ENCODE measurements around the gene GRID1. TPM values are rescaled to one million over a fixed set of nuclear protein-coding genes. Genes with fewer than 3 reads are reported as not detected.

GRID1 gene
- total RNA-seq, 4 donors from 2014 or later, result 0.03 to 2.7 (median 0.49) TPM

DNA sequence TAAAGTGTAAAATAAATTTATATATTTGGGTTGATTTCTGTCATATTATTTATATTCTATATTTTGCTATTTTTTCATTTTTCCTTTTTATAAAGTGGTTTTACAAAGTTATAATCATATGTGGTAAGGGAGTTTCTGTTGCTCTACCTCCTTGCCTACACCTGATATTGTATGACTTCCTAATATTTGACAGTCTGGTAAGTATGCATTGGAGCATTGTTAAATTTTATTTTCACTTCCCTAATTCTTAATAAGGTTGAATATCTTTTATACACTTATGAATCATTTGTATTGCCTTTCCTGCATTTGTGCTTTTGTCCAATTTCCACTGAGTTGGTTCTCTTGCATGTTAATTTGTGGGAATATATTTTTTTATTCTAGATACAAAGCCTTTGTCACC is 492.4 kb downstream of the GRID1 start:
- intact Hi-C loops (cut with DNase I), result no loop called here
- Histone ChIP-seq H3K36me3 (no peaks in the 10 kb centered on the region), H3K4me3 (no peak overlapping the region), H3K9me3 (no peaks in the 10 kb centered on the region), H3K4me1 (no peaks in the 10 kb centered on the region), H3K27me3 (no peaks in the 10 kb centered on the region), H3K27ac (no peak overlapping the region)
- DNase-seq, result no peak
- TF ChIP-seq POLR2A (IDR thresholded peaks at IDR 0.05), result no peak
- TF ChIP-seq, protein P1, sequence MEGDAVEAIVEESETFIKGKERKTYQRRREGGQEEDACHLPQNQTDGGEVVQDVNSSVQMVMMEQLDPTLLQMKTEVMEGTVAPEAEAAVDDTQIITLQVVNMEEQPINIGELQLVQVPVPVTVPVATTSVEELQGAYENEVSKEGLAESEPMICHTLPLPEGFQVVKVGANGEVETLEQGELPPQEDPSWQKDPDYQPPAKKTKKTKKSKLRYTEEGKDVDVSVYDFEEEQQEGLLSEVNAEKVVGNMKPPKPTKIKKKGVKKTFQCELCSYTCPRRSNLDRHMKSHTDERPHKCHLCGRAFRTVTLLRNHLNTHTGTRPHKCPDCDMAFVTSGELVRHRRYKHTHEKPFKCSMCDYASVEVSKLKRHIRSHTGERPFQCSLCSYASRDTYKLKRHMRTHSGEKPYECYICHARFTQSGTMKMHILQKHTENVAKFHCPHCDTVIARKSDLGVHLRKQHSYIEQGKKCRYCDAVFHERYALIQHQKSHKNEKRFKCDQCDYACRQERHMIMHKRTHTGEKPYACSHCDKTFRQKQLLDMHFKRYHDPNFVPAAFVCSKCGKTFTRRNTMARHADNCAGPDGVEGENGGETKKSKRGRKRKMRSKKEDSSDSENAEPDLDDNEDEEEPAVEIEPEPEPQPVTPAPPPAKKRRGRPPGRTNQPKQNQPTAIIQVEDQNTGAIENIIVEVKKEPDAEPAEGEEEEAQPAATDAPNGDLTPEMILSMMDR (IDR thresholded peaks at IDR 0.05), result no peak

DNA sequence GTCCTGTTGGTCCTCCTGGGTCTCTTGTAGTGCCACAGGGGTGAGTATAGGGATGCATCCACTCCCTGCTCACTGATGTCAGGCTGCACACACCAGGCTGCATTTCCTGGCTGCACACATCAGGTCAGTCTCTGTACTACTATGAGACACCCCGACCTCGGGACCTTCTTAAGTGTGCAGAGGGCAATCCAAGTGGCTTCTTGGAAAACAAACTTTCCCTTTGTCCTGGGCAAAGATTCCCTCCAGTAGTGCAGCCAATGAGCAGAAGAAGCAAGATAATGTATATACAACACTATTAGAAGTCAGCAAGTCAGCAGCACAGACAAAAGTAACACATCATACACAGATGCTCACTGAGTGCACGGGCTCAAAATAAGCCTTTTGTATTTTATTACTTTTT is 493.5 kb downstream of the GRID1 start:
- TF ChIP-seq POLR2A (IDR thresholded peaks at IDR 0.05), result no peak
- TF ChIP-seq, protein P1 (IDR thresholded peaks at IDR 0.05), result no peak
- no peak for DNase-seq
- no peak overlapping the region for H3K4me3 ChIP-seq
- intact Hi-C loops (cut with DNase I), result no loop called here
- no peak overlapping the region for H3K27ac ChIP-seq
- H3K27me3 ChIP-seq, result no peaks in the 10 kb centered on the region
- WGBS, 2 donors, result 66 to 77% methylated on average over 3 of the region's 3 CpGs
- H3K4me1 ChIP-seq, result no peaks in the 10 kb centered on the region
- H3K36me3 ChIP-seq, result no peaks in the 10 kb centered on the region
- H3K9me3 ChIP-seq, result no peaks in the 10 kb centered on the region

DNA sequence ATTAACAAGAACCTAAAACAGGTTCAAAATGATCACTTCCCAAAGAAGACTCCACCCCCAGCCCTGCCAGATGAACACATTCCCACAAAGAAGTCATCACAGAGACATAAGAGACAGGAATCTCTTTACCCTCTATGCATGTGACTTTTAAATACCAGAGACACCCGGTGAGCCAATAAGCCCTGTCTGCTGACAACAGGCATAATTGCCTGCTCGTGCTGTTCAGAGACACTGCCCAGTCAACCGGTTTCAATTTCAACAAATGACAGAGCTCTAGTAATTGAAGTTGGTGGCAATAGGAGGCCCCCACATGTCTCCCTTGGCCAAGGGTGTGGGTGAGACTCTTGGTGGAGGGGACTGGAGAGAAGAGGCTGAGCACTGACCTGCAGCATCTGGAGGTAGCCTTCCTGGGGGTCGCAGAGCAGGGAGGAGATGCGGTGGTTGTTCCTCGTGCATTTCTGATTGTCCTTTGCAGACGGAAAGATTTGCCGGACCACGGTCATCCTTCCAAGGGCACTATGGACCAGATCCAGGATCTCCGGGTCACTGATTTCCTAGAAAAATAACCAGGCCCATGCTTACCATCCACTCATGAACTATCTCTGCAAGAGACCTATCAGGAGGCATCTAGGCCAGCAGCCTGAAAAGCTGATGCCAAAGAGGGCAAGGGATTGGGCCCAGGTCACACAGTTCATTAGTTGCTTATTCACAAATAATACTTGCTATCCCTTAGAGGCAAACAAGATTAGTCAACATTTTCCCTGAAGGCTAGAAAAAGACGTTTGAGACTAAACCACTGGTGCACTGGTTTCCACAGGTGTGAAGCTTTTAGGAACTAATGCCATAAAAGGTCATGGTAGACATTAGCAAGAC is 497.7 kb downstream of the GRID1 start:
- H3K36me3 ChIP-seq, result no peaks in the 10 kb centered on the region
- no peaks in the 10 kb centered on the region for H3K27me3 ChIP-seq
- H3K9me3 ChIP-seq, result no peaks in the 10 kb centered on the region
- H3K4me1 ChIP-seq, result no peaks in the 10 kb centered on the region
- DNase-seq, result no peak
- TF ChIP-seq, protein P1 (IDR thresholded peaks at IDR 0.05), result no peak
- no peak for TF ChIP-seq POLR2A (IDR thresholded peaks at IDR 0.05)
- intact Hi-C loops (cut with DNase I), result no loop called here
- no peak overlapping the region for H3K4me3 ChIP-seq
- no peak overlapping the region for H3K27ac ChIP-seq
- 81 to 82% methylated on average over 9 to 10 of the region's 11 CpGs for WGBS, 2 donors

DNA sequence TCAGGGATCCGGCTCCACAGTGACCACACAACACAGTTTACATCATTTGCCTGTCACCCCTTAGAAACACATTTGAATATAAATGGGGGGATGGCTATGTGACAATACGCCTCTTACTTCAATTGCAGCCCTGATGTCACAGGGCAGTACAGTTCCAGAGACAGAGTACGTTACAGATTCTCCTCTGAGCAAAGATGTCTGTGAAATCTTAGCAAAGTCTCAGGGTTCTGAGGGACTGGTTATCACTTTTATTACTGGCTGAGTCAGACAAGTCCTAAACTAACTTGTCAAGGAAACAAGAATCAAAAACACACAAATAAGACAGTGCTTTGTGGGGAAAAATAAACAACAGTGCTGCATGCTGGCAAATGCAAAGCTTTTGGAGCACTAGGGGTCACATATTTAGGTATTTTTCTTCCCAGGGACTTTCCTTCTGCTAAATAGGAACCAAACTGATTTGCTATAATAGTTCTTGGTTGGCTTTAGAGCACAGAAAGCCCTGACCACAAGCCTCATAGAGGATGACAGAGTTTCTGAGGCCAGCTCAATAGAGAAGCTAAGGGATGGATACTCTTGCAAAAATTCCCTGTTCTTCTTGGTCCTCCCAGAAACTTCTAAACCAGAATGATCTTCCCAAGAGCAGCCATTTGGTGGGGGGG is 501.6 kb downstream of the GRID1 start:
- no peaks in the 10 kb centered on the region for H3K27me3 ChIP-seq
- 70 to 78% methylated on average over 3 of the region's 3 CpGs for WGBS, 2 donors
- H3K27ac ChIP-seq, result no peak overlapping the region
- H3K4me1 ChIP-seq, result no peaks in the 10 kb centered on the region
- no peaks in the 10 kb centered on the region for H3K36me3 ChIP-seq
- H3K4me3 ChIP-seq, result no peak overlapping the region
- intact Hi-C loops (cut with DNase I), result no loop called here
- TF ChIP-seq, protein P1 (IDR thresholded peaks at IDR 0.05), result no peak
- TF ChIP-seq POLR2A (IDR thresholded peaks at IDR 0.05), result no peak
- no peaks in the 10 kb centered on the region for H3K9me3 ChIP-seq
- no peak for DNase-seq

DNA sequence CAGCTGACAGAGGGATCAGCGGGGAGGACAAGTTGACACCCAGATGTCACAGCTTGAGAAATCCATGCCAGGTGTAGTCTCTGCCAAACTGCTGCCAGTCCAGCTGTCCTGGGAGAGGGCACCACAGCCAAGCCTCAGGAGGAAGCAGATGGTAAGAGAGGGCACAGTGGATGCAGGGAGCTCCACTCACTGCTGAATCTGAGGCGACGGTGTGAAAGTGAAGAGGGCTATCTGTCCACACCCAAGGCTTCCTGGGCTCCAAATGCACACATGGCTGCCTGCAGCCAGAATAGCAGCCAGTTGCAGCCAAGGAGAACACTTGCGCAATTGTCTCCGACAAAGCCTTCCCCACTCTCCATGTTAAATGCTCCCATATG is 502.4 kb downstream of the GRID1 start:
- no peak overlapping the region for H3K4me3 ChIP-seq
- H3K27me3 ChIP-seq, result no peaks in the 10 kb centered on the region
- 50 to 74% methylated on average over 5 of the region's 5 CpGs for WGBS, 2 donors
- no peaks in the 10 kb centered on the region for H3K9me3 ChIP-seq
- intact Hi-C loops (cut with DNase I), result no loop called here
- no peak for DNase-seq
- H3K36me3 ChIP-seq, result no peaks in the 10 kb centered on the region
- H3K27ac ChIP-seq, result no peak overlapping the region
- TF ChIP-seq, protein P1 (IDR thresholded peaks at IDR 0.05), result no peak
- no peak for TF ChIP-seq POLR2A (IDR thresholded peaks at IDR 0.05)
- no peaks in the 10 kb centered on the region for H3K4me1 ChIP-seq

Data from esophagus squamous epithelium (tissue), 5 donors.